ENCODE results near the gene MYL10.

GRCh38 chr7:101668726-101669125 lies 39.6 kb upstream of the MYL10 start:
- TF ChIP-seq CTCF (IDR thresholded peaks at IDR 0.05; ENCODE audit: poor library complexity) (no peak), EZH2 (IDR thresholded peaks at IDR 0.05; ENCODE audit: borderline replicate concordance) (no peak), EZH2phosphoT487 (IDR thresholded peaks at IDR 0.05; ENCODE audit: low read depth, severe bottlenecking, unreplicated experiment) (no peak)
